HEK293 (cell line): ENCODE results near the gene SRBD1.

Source experiments
- CTCF ChIA-PET: fragments of 350-600 bp; formaldehyde crosslinking; extraction: SDS; loops from one replicate; lab custom pipeline; 2021; ENCODE audit warnings: antibody characterized with exemption; lab: Yijun Ruan, JAX
- POLR2A ChIA-PET: fragments of 300-600 bp; formaldehyde crosslinking; extraction: SDS; loops from one replicate; lab custom pipeline; 2020; ENCODE audit warnings: antibody characterized with exemption, inconsistent platforms; lab: Yijun Ruan, JAX
- H3K27ac ChIP-seq: fragments of 200-500 bp; sonication (Bioruptor generic); 2 replicates; pipeline ENCODE4 v1.5.1; 2014; ENCODE audit warnings: low read depth, low read length, control low read depth, inconsistent platforms; ENCODE audit errors: extremely low read depth
- H3K36me3 ChIP-seq, 2 experiments: fragments of 200-500 bp in 1 of 2; sonication (Bioruptor generic) in 1 of 2; 1 replicate in 1 of 2; 2 replicates in 1 of 2; pipeline ENCODE4 v1.5.1; 2014 to 2017; ENCODE audit warnings: inconsistent platforms in 2 of 2, low read length in 2 of 2; ENCODE audit not compliant: control insufficient read depth in 2 of 2, insufficient read depth in 1 of 2
- H3K4me1 ChIP-seq: fragments of 200-500 bp; sonication (Bioruptor generic); 2 replicates; pipeline ENCODE4 v1.5.1; 2014; ENCODE audit warnings: mild to moderate bottlenecking, low read length, inconsistent platforms; ENCODE audit not compliant: control insufficient read depth, insufficient read depth
- H3K4me3 ChIP-seq: 2 replicates; pipeline ENCODE4 v1.5.1; 2011; ENCODE audit warnings: low read depth, mild to moderate bottlenecking, control low read depth, low read length, moderate library complexity
- H3K9me3 ChIP-seq: fragments of 200-500 bp; sonication (Bioruptor generic); 2 replicates; pipeline ENCODE4 v1.5.1; 2014; ENCODE audit warnings: low read depth, low read length, inconsistent platforms; ENCODE audit not compliant: control insufficient read depth, insufficient read depth
- EGR2 ChIP-seq: fragments of 450-650 bp; formaldehyde crosslinking; IDR thresholded peaks from 2 replicates; pipeline ENCODE4 v1.5.1; 2016; ENCODE audit warnings: low read depth, missing biosample characterization, missing genetic modification characterization
- GFI1B ChIP-seq: fragments of 450-650 bp; formaldehyde crosslinking; IDR thresholded peaks from 2 replicates; pipeline ENCODE4 v1.5.1; 2016; ENCODE audit warnings: missing biosample characterization, missing genetic modification characterization
- GLI4 ChIP-seq: fragments of 450-650 bp; formaldehyde crosslinking; IDR thresholded peaks from 2 replicates; pipeline ENCODE4 v1.5.1; 2016; ENCODE audit warnings: missing biosample characterization, missing genetic modification characterization
- KLF10 ChIP-seq: fragments of 450-650 bp; IDR thresholded peaks from 2 replicates; pipeline ENCODE4 v1.5.1; 2018; ENCODE audit warnings: missing biosample characterization, mild to moderate bottlenecking, missing genetic modification characterization
- KLF7 ChIP-seq: fragments of 450-650 bp; formaldehyde crosslinking; IDR thresholded peaks from 2 replicates; pipeline ENCODE4 v1.5.1; 2016; ENCODE audit warnings: missing biosample characterization, missing genetic modification characterization, borderline replicate concordance
- OSR2 ChIP-seq: fragments of 450-650 bp; formaldehyde crosslinking; IDR thresholded peaks from 2 replicates; pipeline ENCODE4 v1.5.1; 2016; ENCODE audit warnings: missing biosample characterization, missing genetic modification characterization
- RBAK ChIP-seq: fragments of 450-650 bp; formaldehyde crosslinking; IDR thresholded peaks from 2 replicates; pipeline ENCODE4 v1.5.1; 2016; ENCODE audit warnings: missing biosample characterization, missing genetic modification characterization
- SCRT2 ChIP-seq: fragments of 450-650 bp; formaldehyde crosslinking; IDR thresholded peaks from 2 replicates; pipeline ENCODE4 v1.5.1; 2016; ENCODE audit warnings: missing biosample characterization, missing genetic modification characterization
- SP2 ChIP-seq: fragments of 450-650 bp; formaldehyde crosslinking; IDR thresholded peaks from 2 replicates; pipeline ENCODE4 v1.5.1; 2016; ENCODE audit warnings: missing biosample characterization, missing genetic modification characterization
- TRIM28 ChIP-seq: IDR thresholded peaks from 2 replicates; pipeline ENCODE4 v1.6.1; 2011; ENCODE audit warnings: low read length, control low read depth, borderline replicate concordance
- ZNF16 ChIP-seq: fragments of 450-650 bp; formaldehyde crosslinking; IDR thresholded peaks from 2 replicates; pipeline ENCODE4 v1.5.1; 2016; ENCODE audit warnings: low read depth, missing biosample characterization, missing genetic modification characterization
- ZNF169 ChIP-seq: fragments of 450-650 bp; formaldehyde crosslinking; IDR thresholded peaks from 2 replicates; pipeline ENCODE4 v1.5.1; 2016; ENCODE audit warnings: missing biosample characterization, missing genetic modification characterization
- ZNF221 ChIP-seq: fragments of 450-650 bp; formaldehyde crosslinking; IDR thresholded peaks from 2 replicates; pipeline ENCODE4 v1.5.1; 2017; ENCODE audit warnings: missing biosample characterization, missing genetic modification characterization, borderline replicate concordance
- ZNF292 ChIP-seq: fragments of 450-650 bp; formaldehyde crosslinking; IDR thresholded peaks from 2 replicates; pipeline ENCODE4 v1.5.1; 2016; ENCODE audit warnings: low read depth, missing biosample characterization, missing genetic modification characterization, borderline replicate concordance
- ZNF366 ChIP-seq: fragments of 450-650 bp; formaldehyde crosslinking; conservative IDR thresholded peaks from 2 replicates; pipeline ENCODE4 v1.5.1; 2016; ENCODE audit warnings: missing biosample characterization, missing genetic modification characterization
- ZNF776 ChIP-seq: fragments of 450-650 bp; formaldehyde crosslinking; IDR thresholded peaks from 2 replicates; pipeline ENCODE4 v1.5.0; 2017; ENCODE audit warnings: missing biosample characterization, missing genetic modification characterization, borderline replicate concordance
- TF ChIP-seq, protein P1 (sequence below): fragments of 450-650 bp; formaldehyde crosslinking; IDR thresholded peaks from 2 replicates; pipeline ENCODE4 v1.5.1; 2016; ENCODE audit warnings: missing biosample characterization, missing genetic modification characterization
- TF ChIP-seq, protein P2 (sequence below): fragments of 450-650 bp; formaldehyde crosslinking; IDR thresholded peaks from 2 replicates; pipeline ENCODE4 v1.5.1; 2016; ENCODE audit warnings: missing biosample characterization, missing genetic modification characterization
- TF ChIP-seq, protein P3 (sequence below): fragments of 450-650 bp; formaldehyde crosslinking; IDR thresholded peaks from 2 replicates; pipeline ENCODE4 v1.5.1; 2016; ENCODE audit warnings: missing biosample characterization, missing genetic modification characterization
- TF ChIP-seq, protein P4 (sequence below): fragments of 450-650 bp; formaldehyde crosslinking; IDR thresholded peaks from 2 replicates; pipeline ENCODE4 v1.5.1; 2016; ENCODE audit warnings: missing biosample characterization, missing genetic modification characterization
- TF ChIP-seq, protein P5 (sequence below): fragments of 450-650 bp; formaldehyde crosslinking; IDR thresholded peaks from 2 replicates; pipeline ENCODE4 v1.5.1; 2016; ENCODE audit warnings: missing biosample characterization, missing genetic modification characterization, borderline replicate concordance
- TF ChIP-seq, protein P6 (sequence below): fragments of 450-650 bp; formaldehyde crosslinking; IDR thresholded peaks from 2 replicates; pipeline ENCODE4 v1.5.1; 2016; ENCODE audit warnings: missing biosample characterization, missing genetic modification characterization, borderline replicate concordance

Gene SRBD1

DNA sequence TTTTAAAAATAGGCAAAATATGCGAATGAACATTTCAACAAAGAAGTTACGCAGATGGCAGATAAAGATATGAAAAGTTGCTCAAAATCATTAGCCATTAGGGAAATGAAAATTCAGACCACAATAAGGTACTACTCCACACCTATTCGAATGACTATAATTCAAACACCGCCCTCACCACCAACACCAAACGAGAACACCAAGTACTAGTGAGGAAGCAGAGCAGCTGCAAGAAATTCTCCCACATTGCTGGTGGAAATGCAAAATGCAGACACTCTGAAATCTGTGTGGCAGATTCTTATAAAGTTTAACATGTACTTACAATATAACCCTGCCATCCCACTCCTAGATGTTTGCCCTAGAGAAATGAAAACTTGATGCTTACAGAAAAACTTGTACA, 23.2 kb upstream of the SRBD1 start:
- ChIA-PET POLR2A (no interaction called here), CTCF (interaction anchor here (0.9 to 1.9 kb wide), 3 partner anchors 8 to 302 kb away, joined by 3 to 4 read pairs (median 4); no protein-coding TSS in a partner anchor)
- Histone ChIP-seq H3K4me3 (no peak overlapping the region), H3K27ac (no peak overlapping the region), H3K4me1 (no peaks in the 10 kb centered on the region), H3K9me3 (no peaks in the 10 kb centered on the region), H3K36me3 (no peaks in the 10 kb centered on the region)
- no peak for TF ChIP-seq RBAK (tag by site-specific recombination)
- no peak for TF ChIP-seq ZNF16 (tag by site-specific recombination)
- TF ChIP-seq ZNF169 = no peak

DNA sequence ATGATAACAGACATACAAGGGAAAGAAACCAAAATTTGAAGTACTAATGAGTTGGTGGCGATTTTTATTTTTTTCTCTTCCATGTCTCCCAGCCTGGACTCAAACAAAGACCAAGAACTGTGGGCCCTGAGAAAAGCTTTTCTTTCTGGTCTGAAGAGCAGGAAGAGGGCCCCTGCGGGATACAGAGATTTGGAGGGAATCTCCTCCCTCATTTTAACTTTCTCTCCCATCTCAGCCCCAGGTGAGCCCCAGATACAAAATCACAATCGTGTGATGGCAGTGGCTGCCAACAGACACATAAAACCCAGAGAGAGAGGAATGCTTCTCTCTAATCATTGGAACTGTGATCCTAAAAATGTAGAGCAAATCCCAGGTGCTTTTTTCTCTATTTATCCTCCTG, 20.9 kb upstream of the SRBD1 start:
- no peaks in the 10 kb centered on the region for H3K9me3 ChIP-seq
- no peaks in the 10 kb centered on the region for H3K36me3 ChIP-seq
- no peak overlapping the region for H3K4me3 ChIP-seq
- CTCF ChIA-PET = no interaction called here
- H3K4me1 ChIP-seq = no peaks in the 10 kb centered on the region
- no peak overlapping the region for H3K27ac ChIP-seq
- TF ChIP-seq OSR2 (tag by site-specific recombination) (no peak), KLF10 (no peak), ZNF221 (tag by site-specific recombination) (no peak), TRIM28 (no peak), SCRT2 (tag by site-specific recombination) (no peak), ZNF292 (tag by site-specific recombination) (no peak), KLF7 (tag by site-specific recombination) (no peak), ZNF776 (tag by site-specific recombination) (no peak), GFI1B (tag by site-specific recombination) (no peak), ZNF366 (tag by site-specific recombination) (no peak), EGR2 (tag by site-specific recombination) (no peak), SP2 (tag by site-specific recombination) (no peak), GLI4 (tag by site-specific recombination) (no peak)
- TF ChIP-seq, protein P1, sequence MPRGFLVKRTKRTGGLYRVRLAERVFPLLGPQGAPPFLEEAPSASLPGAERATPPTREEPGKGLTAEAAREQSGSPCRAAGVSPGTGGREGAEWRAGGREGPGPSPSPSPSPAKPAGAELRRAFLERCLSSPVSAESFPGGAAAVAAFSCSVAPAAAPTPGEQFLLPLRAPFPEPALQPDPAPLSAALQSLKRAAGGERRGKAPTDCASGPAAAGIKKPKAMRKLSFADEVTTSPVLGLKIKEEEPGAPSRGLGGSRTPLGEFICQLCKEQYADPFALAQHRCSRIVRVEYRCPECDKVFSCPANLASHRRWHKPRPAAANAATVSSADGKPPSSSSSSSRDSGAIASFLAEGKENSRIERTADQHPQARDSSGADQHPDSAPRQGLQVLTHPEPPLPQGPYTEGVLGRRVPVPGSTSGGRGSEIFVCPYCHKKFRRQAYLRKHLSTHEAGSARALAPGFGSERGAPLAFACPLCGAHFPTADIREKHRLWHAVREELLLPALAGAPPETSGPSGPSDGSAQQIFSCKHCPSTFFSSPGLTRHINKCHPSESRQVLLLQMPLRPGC (tag by site-specific recombination) = no peak
- TF ChIP-seq, protein P2, sequence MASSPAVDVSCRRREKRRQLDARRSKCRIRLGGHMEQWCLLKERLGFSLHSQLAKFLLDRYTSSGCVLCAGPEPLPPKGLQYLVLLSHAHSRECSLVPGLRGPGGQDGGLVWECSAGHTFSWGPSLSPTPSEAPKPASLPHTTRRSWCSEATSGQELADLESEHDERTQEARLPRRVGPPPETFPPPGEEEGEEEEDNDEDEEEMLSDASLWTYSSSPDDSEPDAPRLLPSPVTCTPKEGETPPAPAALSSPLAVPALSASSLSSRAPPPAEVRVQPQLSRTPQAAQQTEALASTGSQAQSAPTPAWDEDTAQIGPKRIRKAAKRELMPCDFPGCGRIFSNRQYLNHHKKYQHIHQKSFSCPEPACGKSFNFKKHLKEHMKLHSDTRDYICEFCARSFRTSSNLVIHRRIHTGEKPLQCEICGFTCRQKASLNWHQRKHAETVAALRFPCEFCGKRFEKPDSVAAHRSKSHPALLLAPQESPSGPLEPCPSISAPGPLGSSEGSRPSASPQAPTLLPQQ (tag by site-specific recombination) = no peak
- TF ChIP-seq, protein P3, sequence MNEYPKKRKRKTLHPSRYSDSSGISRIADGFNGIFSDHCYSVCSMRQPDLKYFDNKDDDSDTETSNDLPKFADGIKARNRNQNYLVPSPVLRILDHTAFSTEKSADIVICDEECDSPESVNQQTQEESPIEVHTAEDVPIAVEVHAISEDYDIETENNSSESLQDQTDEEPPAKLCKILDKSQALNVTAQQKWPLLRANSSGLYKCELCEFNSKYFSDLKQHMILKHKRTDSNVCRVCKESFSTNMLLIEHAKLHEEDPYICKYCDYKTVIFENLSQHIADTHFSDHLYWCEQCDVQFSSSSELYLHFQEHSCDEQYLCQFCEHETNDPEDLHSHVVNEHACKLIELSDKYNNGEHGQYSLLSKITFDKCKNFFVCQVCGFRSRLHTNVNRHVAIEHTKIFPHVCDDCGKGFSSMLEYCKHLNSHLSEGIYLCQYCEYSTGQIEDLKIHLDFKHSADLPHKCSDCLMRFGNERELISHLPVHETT (tag by site-specific recombination) = no peak
- TF ChIP-seq, protein P4, sequence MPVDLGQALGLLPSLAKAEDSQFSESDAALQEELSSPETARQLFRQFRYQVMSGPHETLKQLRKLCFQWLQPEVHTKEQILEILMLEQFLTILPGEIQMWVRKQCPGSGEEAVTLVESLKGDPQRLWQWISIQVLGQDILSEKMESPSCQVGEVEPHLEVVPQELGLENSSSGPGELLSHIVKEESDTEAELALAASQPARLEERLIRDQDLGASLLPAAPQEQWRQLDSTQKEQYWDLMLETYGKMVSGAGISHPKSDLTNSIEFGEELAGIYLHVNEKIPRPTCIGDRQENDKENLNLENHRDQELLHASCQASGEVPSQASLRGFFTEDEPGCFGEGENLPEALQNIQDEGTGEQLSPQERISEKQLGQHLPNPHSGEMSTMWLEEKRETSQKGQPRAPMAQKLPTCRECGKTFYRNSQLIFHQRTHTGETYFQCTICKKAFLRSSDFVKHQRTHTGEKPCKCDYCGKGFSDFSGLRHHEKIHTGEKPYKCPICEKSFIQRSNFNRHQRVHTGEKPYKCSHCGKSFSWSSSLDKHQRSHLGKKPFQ (tag by site-specific recombination) = no peak
- TF ChIP-seq, protein P5, sequence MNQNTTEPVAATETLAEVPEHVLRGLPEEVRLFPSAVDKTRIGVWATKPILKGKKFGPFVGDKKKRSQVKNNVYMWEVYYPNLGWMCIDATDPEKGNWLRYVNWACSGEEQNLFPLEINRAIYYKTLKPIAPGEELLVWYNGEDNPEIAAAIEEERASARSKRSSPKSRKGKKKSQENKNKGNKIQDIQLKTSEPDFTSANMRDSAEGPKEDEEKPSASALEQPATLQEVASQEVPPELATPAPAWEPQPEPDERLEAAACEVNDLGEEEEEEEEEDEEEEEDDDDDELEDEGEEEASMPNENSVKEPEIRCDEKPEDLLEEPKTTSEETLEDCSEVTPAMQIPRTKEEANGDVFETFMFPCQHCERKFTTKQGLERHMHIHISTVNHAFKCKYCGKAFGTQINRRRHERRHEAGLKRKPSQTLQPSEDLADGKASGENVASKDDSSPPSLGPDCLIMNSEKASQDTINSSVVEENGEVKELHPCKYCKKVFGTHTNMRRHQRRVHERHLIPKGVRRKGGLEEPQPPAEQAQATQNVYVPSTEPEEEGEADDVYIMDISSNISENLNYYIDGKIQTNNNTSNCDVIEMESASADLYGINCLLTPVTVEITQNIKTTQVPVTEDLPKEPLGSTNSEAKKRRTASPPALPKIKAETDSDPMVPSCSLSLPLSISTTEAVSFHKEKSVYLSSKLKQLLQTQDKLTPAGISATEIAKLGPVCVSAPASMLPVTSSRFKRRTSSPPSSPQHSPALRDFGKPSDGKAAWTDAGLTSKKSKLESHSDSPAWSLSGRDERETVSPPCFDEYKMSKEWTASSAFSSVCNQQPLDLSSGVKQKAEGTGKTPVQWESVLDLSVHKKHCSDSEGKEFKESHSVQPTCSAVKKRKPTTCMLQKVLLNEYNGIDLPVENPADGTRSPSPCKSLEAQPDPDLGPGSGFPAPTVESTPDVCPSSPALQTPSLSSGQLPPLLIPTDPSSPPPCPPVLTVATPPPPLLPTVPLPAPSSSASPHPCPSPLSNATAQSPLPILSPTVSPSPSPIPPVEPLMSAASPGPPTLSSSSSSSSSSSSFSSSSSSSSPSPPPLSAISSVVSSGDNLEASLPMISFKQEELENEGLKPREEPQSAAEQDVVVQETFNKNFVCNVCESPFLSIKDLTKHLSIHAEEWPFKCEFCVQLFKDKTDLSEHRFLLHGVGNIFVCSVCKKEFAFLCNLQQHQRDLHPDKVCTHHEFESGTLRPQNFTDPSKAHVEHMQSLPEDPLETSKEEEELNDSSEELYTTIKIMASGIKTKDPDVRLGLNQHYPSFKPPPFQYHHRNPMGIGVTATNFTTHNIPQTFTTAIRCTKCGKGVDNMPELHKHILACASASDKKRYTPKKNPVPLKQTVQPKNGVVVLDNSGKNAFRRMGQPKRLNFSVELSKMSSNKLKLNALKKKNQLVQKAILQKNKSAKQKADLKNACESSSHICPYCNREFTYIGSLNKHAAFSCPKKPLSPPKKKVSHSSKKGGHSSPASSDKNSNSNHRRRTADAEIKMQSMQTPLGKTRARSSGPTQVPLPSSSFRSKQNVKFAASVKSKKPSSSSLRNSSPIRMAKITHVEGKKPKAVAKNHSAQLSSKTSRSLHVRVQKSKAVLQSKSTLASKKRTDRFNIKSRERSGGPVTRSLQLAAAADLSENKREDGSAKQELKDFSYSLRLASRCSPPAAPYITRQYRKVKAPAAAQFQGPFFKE (tag by site-specific recombination) = no peak
- TF ChIP-seq, protein P6, sequence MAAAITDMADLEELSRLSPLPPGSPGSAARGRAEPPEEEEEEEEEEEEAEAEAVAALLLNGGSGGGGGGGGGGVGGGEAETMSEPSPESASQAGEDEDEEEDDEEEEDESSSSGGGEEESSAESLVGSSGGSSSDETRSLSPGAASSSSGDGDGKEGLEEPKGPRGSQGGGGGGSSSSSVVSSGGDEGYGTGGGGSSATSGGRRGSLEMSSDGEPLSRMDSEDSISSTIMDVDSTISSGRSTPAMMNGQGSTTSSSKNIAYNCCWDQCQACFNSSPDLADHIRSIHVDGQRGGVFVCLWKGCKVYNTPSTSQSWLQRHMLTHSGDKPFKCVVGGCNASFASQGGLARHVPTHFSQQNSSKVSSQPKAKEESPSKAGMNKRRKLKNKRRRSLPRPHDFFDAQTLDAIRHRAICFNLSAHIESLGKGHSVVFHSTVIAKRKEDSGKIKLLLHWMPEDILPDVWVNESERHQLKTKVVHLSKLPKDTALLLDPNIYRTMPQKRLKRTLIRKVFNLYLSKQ (tag by site-specific recombination) = no peak
- TF ChIP-seq, all 188 proteins: peak for 0
- POLR2A ChIA-PET = no interaction called here
